Measurements from ENCODE around the gene STAB2. TPM values are rescaled to one million over a fixed set of nuclear protein-coding genes. Genes with fewer than 3 reads are reported as not detected.

Gene STAB2
- polyA plus RNA-seq, 3 donors: not detected

DNA sequence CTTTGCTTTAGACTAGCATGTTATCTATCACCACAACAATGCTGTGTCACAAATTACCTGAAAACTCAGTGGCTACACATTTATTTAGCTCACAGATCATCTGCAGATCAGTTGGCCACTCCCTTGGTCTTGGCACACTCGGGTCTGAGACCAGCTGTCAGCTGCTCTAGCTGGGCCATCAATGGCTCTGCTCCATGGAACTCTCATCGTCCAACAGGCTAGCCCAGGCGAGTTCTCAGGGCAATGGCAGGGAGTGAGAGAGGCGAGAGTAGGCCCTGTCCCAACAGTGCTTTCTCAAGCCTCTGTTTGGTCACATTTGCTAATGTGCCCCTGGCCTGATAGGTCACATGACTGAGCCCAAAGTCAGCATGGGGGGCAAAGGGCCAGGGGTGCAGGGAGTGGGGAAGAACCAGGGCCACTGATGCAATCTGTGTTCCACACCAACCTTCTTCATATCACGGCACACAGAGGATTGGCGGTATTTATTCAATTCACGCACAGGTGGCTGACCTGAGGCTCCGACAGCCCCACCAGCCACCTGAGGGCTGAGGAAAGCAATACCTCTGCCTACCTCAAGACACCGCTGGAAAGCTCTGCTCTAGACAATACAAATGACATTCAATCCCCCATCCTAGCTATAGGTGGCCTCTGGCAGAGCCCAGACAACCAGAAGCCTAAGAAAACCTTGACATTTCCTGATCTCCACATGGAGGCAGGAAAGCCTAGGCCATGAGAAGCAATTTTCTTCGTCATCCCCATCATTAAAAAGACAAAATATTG, 171.4 kb downstream of the STAB2 start:
- no peak overlapping the region for H3K27ac ChIP-seq (ENCODE audit: low read depth in 1 of 2, low read length in 2 of 2)
- intact Hi-C loops (cut with micrococcal nuclease): no loop called here
- no peaks in the 10 kb centered on the region for H3K9me3 Mint-ChIP-seq
- no peak overlapping the region for H2AFZ ChIP-seq (ENCODE audit: insufficient read depth, low read depth, low read length, poor library complexity, severe bottlenecking)
- H3K27ac Mint-ChIP-seq: peak overlapping the region in 1 of 7 donors; percentile 6
- H3K4me2 ChIP-seq (replicated peaks; ENCODE audit: extremely low read depth, low read length, poor library complexity, severe bottlenecking): no peak overlapping the region
- peaks cover 0 to 3% (median 0%) of the 10 kb centered on the region in 3 donors for H3K27me3 Mint-ChIP-seq (ENCODE audit: low read depth in 3 of 3)
- 99% methylated on average over 10 of the region's 10 CpGs for WGBS (ENCODE audit: insufficient coverage)
- no peaks in the 10 kb centered on the region for H3K36me3 ChIP-seq (replicated peaks in 1 of 2; ENCODE audit: control insufficient read depth in 1 of 2, insufficient read depth in 2 of 2, low read length in 2 of 2)
- no peak overlapping the region for H3K4me3 Mint-ChIP-seq
- TF ChIP-seq, protein P1, sequence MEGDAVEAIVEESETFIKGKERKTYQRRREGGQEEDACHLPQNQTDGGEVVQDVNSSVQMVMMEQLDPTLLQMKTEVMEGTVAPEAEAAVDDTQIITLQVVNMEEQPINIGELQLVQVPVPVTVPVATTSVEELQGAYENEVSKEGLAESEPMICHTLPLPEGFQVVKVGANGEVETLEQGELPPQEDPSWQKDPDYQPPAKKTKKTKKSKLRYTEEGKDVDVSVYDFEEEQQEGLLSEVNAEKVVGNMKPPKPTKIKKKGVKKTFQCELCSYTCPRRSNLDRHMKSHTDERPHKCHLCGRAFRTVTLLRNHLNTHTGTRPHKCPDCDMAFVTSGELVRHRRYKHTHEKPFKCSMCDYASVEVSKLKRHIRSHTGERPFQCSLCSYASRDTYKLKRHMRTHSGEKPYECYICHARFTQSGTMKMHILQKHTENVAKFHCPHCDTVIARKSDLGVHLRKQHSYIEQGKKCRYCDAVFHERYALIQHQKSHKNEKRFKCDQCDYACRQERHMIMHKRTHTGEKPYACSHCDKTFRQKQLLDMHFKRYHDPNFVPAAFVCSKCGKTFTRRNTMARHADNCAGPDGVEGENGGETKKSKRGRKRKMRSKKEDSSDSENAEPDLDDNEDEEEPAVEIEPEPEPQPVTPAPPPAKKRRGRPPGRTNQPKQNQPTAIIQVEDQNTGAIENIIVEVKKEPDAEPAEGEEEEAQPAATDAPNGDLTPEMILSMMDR (IDR thresholded peaks at IDR 0.05): no peak
- H3K79me2 ChIP-seq (ENCODE audit: insufficient read depth, low read length): no peaks in the 10 kb centered on the region
- H3K9ac ChIP-seq (ENCODE audit: insufficient read depth, low read length, poor library complexity, severe bottlenecking): no peak overlapping the region
- H3K9me3 ChIP-seq (replicated peaks in 1 of 2; ENCODE audit: control insufficient read depth in 1 of 2, insufficient read depth in 1 of 2, low read length in 2 of 2): no peaks in the 10 kb centered on the region
- H3K36me3 Mint-ChIP-seq: peaks cover 0 to 10% of the 10 kb centered on the region in 2 donors
- H4K20me1 ChIP-seq (ENCODE audit: insufficient read depth, low read length): no peaks in the 10 kb centered on the region
- no peak overlapping the region for H3K4me3 ChIP-seq (replicated peaks in 1 of 3; ENCODE audit: low read depth in 2 of 3, low read length in 3 of 3)
- no peaks in the 10 kb centered on the region for H3K27me3 ChIP-seq (ENCODE audit: control insufficient read depth in 2 of 2, insufficient read depth in 2 of 2, low read length in 2 of 2)
- H3K4me1 ChIP-seq (ENCODE audit: control insufficient read depth in 1 of 2, insufficient read depth in 2 of 2, low read length in 2 of 2): no peaks in the 10 kb centered on the region
- H3K4me1 Mint-ChIP-seq: no peaks in the 10 kb centered on the region
- no peak for DNase-seq

DNA sequence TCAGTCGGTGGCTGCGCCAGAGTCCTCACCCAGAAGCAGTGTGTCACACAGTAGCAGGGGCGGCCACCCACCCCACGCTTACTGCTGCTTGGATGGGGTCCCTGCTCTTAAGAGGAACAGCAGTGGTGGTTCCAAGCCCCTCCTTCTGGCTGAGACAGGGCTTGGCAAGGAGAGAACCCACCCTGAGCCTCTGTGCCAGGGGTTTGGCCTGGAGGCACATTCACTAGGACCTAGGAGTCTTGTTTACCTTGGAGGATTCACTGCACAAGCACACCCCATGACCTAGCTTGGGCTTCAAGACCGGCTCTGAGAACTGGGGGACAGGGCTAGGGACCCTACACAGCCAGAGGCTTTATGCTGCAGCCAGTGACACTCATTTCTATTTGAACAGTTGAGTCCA, 175.4 kb downstream of the STAB2 start:
- Histone ChIP-seq H3K9ac (ENCODE audit: insufficient read depth, low read length, poor library complexity, severe bottlenecking) (no peak overlapping the region), H3K4me2 (replicated peaks; ENCODE audit: extremely low read depth, low read length, poor library complexity, severe bottlenecking) (no peak overlapping the region), H3K4me3 (replicated peaks in 1 of 3; ENCODE audit: low read depth in 2 of 3, low read length in 3 of 3) (no peak overlapping the region), H3K27ac (ENCODE audit: low read depth in 1 of 2, low read length in 2 of 2) (no peak overlapping the region), H3K27me3 (ENCODE audit: control insufficient read depth in 2 of 2, insufficient read depth in 2 of 2, low read length in 2 of 2) (no peaks in the 10 kb centered on the region), H2AFZ (ENCODE audit: insufficient read depth, low read depth, low read length, poor library complexity, severe bottlenecking) (no peak overlapping the region), H4K20me1 (ENCODE audit: insufficient read depth, low read length) (no peaks in the 10 kb centered on the region), H3K36me3 (replicated peaks in 1 of 2; ENCODE audit: control insufficient read depth in 1 of 2, insufficient read depth in 2 of 2, low read length in 2 of 2) (peaks cover 0 to 9% of the 10 kb centered on the region in 2 donors), H3K79me2 (ENCODE audit: insufficient read depth, low read length) (no peaks in the 10 kb centered on the region), H3K9me3 (replicated peaks in 1 of 2; ENCODE audit: control insufficient read depth in 1 of 2, insufficient read depth in 1 of 2, low read length in 2 of 2) (no peaks in the 10 kb centered on the region), H3K4me1 (ENCODE audit: control insufficient read depth in 1 of 2, insufficient read depth in 2 of 2, low read length in 2 of 2) (no peaks in the 10 kb centered on the region)
- Mint-ChIP-seq H3K4me1 (no peaks in the 10 kb centered on the region), H3K27me3 (ENCODE audit: low read depth in 3 of 3) (peaks cover 0 to 6% (median 0%) of the 10 kb centered on the region in 3 donors), H3K27ac (no peak overlapping the region), H3K9me3 (no peaks in the 10 kb centered on the region), H3K4me3 (no peak overlapping the region), H3K36me3 (peaks cover 2 to 27% of the 10 kb centered on the region in 2 donors)
- DNase-seq: no peak
- 94% methylated on average over 5 of the region's 5 CpGs for WGBS (ENCODE audit: insufficient coverage)
- intact Hi-C loops (cut with micrococcal nuclease): no loop called here
- TF ChIP-seq, protein P1 (IDR thresholded peaks at IDR 0.05): no peak

All from CD14-positive monocyte (primary cell).